Measurements from ENCODE around the gene NCS1.

The NCS1 gene

DNA sequence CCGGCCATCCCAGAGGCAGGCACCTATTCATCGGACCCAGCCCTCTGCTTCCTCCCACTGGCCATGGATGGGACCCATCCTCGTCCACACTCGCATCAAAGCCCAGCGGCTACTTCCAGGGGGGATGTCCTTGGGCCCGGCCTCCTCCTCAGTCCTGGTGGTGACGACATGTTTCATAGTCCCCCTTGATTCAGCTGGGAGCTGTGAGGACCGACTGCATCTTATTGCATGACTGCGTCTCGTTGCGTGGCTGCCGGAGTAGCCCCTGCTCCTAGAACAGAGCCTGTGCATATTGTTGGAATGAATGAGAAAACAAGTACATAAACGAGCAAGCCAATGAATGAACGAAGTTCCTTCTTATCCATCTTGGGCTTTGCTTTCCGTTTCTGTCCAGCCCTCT, 12.8 kb downstream of the NCS1 start:
- H2BK5ac ChIP-seq (ENCODE audit: low read length): no peak overlapping the region
- no peak overlapping the region for H3K4me2 ChIP-seq (ENCODE audit: low read length)
- no peaks in the 10 kb centered on the region for H3K36me3 ChIP-seq (ENCODE audit: control insufficient read depth, insufficient read depth, low read length)
- DNase-seq: peak; percentile 46
- no peak overlapping the region for H2BK120ac ChIP-seq (ENCODE audit: low read depth, low read length)
- no CpG with 5 or more reads among the region's 15 CpGs for WGBS (ENCODE audit: extremely low coverage, insufficient coverage, low lambda C conversion rate)
- H3K27me3 ChIP-seq (ENCODE audit: insufficient read depth, low read length, poor library complexity): no peaks in the 10 kb centered on the region
- H3K79me1 ChIP-seq (ENCODE audit: low read length): peaks cover 20% of the 10 kb centered on the region
- H3K4me3 ChIP-seq (ENCODE audit: low read length): no peak overlapping the region
- no peak overlapping the region for H2AK5ac ChIP-seq (ENCODE audit: low read length)
- no peak overlapping the region for H4K8ac ChIP-seq (ENCODE audit: low read depth, low read length)
- H4K5ac ChIP-seq (ENCODE audit: low read length): no peak overlapping the region
- peaks cover 7% of the 10 kb centered on the region for H3K4me1 ChIP-seq (ENCODE audit: control insufficient read depth, low read depth, low read length)
- no peak overlapping the region for H3K9ac ChIP-seq (ENCODE audit: low read length)
- no peak overlapping the region for H3K4ac ChIP-seq (ENCODE audit: low read depth, low read length)
- no peak overlapping the region for H3K23ac ChIP-seq (ENCODE audit: low read length)
- no peak overlapping the region for H3K27ac ChIP-seq (ENCODE audit: low read depth, low read length)
- H3K18ac ChIP-seq (ENCODE audit: low read length): no peak overlapping the region
- peaks cover 30% of the 10 kb centered on the region for H3K79me2 ChIP-seq (ENCODE audit: control insufficient read depth, insufficient read depth, low read length)
- H3K56ac ChIP-seq (ENCODE audit: low read length): no peak overlapping the region
- H2BK15ac ChIP-seq (replicated peaks; ENCODE audit: low read depth): no peak overlapping the region

DNA sequence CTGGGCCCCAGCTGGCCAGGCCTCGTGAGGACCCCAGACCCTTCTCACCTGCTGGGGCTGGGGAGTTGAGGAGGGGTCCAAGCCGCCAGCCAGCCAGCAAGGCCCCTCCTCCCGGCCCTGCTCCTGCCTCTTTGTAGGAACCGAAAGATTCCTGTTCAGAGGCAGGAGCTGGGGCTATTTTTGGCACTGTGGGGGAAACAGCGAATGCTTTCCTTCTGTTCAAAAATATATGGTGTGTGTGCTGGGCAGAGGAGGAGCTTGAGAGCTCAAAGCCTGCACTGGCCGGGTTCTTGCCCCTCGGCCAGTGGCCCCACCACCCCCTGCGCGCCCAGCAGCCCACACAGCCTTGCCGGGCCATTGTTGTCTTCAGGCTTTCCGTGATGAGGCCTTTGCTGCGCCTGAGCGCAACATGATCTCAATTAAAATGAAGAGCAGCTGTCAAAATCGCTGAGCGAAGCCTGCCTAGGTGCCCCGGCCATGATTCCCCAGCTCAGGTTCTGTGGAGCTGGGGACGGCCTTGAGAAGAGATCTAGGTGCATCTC, 13.4 kb downstream of the NCS1 start:
- Histone ChIP-seq H2BK15ac (replicated peaks; ENCODE audit: low read depth) (no peak overlapping the region), H3K4me3 (ENCODE audit: low read length) (no peak overlapping the region)
- no CpG with 5 or more reads among the region's 17 CpGs for WGBS (ENCODE audit: extremely low coverage, insufficient coverage, low lambda C conversion rate)

DNA sequence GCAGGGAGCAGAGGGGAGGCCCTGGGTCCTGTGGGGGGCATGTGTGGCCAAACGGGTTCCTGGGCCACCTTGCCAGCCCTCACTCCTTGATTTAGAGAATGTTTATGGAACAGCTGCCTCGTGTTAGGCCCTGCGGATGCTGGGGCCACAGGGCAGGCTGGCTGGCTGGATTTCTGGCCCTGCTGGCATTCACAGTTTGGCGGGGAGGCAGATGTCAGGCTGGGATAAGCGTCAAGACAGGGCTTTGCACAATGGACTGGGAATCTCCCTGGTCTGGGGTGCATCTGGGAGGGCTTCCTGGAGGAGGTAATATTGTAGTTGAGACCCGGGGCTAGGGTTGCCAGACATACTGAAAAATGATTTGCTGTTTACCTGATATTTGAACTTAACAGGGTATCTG, 13.8 kb downstream of the NCS1 start:
- H2BK15ac ChIP-seq (replicated peaks; ENCODE audit: low read depth): no peak overlapping the region
- DNase-seq: no peak

More for the DNA sequence above, 13.4 kb downstream of the NCS1 start:
- peaks cover 7% of the 10 kb centered on the region for H3K4me1 ChIP-seq (ENCODE audit: control insufficient read depth, low read depth, low read length)
- no peak overlapping the region for H2AK5ac ChIP-seq (ENCODE audit: low read length)
- H3K27me3 ChIP-seq (ENCODE audit: insufficient read depth, low read length, poor library complexity): no peaks in the 10 kb centered on the region
- no peaks in the 10 kb centered on the region for H3K36me3 ChIP-seq (ENCODE audit: control insufficient read depth, insufficient read depth, low read length)
- no peak for DNase-seq
- H4K5ac ChIP-seq (ENCODE audit: low read length): no peak overlapping the region
- no peak overlapping the region for H3K56ac ChIP-seq (ENCODE audit: low read length)
- H3K23ac ChIP-seq (ENCODE audit: low read length): no peak overlapping the region
- H3K18ac ChIP-seq (ENCODE audit: low read length): no peak overlapping the region
- no peak overlapping the region for H3K4ac ChIP-seq (ENCODE audit: low read depth, low read length)
- H2BK5ac ChIP-seq (ENCODE audit: low read length): no peak overlapping the region
- no peak overlapping the region for H3K27ac ChIP-seq (ENCODE audit: low read depth, low read length)
- H2BK120ac ChIP-seq (ENCODE audit: low read depth, low read length): no peak overlapping the region
- no peak overlapping the region for H3K9ac ChIP-seq (ENCODE audit: low read length)
- H3K79me2 ChIP-seq (ENCODE audit: control insufficient read depth, insufficient read depth, low read length): peaks cover 29% of the 10 kb centered on the region
- H3K4me2 ChIP-seq (ENCODE audit: low read length): no peak overlapping the region
- peaks cover 18% of the 10 kb centered on the region for H3K79me1 ChIP-seq (ENCODE audit: low read length)
- no peak overlapping the region for H4K8ac ChIP-seq (ENCODE audit: low read depth, low read length)

DNA sequence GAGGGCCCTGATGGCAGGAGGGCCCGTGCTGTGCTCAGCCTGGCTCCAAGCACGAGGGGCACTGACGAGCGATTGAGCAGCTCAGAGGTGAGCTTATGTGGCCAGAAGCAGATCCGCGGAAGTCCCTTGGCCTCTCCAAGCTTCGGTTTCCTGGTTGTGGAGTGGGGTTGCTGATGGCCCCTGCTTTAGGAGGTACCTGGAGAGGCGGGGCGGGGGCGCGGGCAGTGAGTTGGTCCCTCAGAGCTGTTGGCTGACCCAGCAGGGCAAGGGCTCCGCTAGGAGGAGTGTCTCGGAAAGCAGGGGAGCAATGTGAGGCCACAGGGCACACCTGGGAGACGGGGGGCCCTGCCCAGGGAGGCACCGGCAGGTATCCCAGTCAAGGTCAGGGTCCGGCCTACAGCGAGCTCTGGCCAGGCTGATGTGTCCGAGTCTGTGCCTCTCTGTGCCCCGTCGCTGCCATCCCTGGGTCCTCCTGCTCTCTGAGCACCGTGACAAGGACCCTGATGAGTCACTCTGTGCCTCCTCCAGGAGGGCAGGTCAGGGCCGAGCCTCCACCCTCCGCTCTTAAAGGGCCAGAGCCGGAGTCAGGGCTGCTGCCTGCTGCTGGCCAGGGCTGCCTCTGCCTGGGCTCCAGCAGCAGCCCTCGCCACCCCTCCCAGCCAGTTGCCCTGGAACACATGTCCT, 14.8 kb downstream of the NCS1 start:
- Histone ChIP-seq H3K27ac (ENCODE audit: low read depth, low read length) (peak overlapping the region; percentile 21), H3K4me1 (ENCODE audit: control insufficient read depth, low read depth, low read length) (peaks cover 7% of the 10 kb centered on the region), H3K56ac (ENCODE audit: low read length) (peak overlapping the region; percentile 56), H4K5ac (ENCODE audit: low read length) (no peak overlapping the region), H2BK15ac (replicated peaks; ENCODE audit: low read depth) (no peak overlapping the region), H3K23ac (ENCODE audit: low read length) (no peak overlapping the region), H3K18ac (ENCODE audit: low read length) (no peak overlapping the region), H3K27me3 (ENCODE audit: insufficient read depth, low read length, poor library complexity) (no peaks in the 10 kb centered on the region), H3K79me2 (ENCODE audit: control insufficient read depth, insufficient read depth, low read length) (peaks cover 36% of the 10 kb centered on the region), H3K79me1 (ENCODE audit: low read length) (peaks cover 19% of the 10 kb centered on the region), H3K4ac (ENCODE audit: low read depth, low read length) (no peak overlapping the region), H3K36me3 (ENCODE audit: control insufficient read depth, insufficient read depth, low read length) (no peaks in the 10 kb centered on the region), H2AK5ac (ENCODE audit: low read length) (no peak overlapping the region), H3K4me3 (ENCODE audit: low read length) (no peak overlapping the region), H3K9ac (ENCODE audit: low read length) (peak overlapping the region; percentile 42), H4K8ac (ENCODE audit: low read depth, low read length) (no peak overlapping the region), H3K4me2 (ENCODE audit: low read length) (no peak overlapping the region), H2BK5ac (ENCODE audit: low read length) (no peak overlapping the region), H2BK120ac (ENCODE audit: low read depth, low read length) (no peak overlapping the region)
- peak; percentile 91 for DNase-seq
- WGBS (ENCODE audit: extremely low coverage, insufficient coverage, low lambda C conversion rate): no CpG with 5 or more reads among the region's 25 CpGs

More for the DNA sequence above, 13.8 kb downstream of the NCS1 start:
- Histone ChIP-seq H3K4me3 (ENCODE audit: low read length) (no peak overlapping the region), H4K8ac (ENCODE audit: low read depth, low read length) (no peak overlapping the region), H3K27me3 (ENCODE audit: insufficient read depth, low read length, poor library complexity) (no peaks in the 10 kb centered on the region), H3K9ac (ENCODE audit: low read length) (no peak overlapping the region), H2BK120ac (ENCODE audit: low read depth, low read length) (no peak overlapping the region), H3K4me1 (ENCODE audit: control insufficient read depth, low read depth, low read length) (peaks cover 7% of the 10 kb centered on the region), H3K36me3 (ENCODE audit: control insufficient read depth, insufficient read depth, low read length) (no peaks in the 10 kb centered on the region), H2AK5ac (ENCODE audit: low read length) (no peak overlapping the region), H3K79me1 (ENCODE audit: low read length) (peaks cover 19% of the 10 kb centered on the region), H3K56ac (ENCODE audit: low read length) (no peak overlapping the region), H3K23ac (ENCODE audit: low read length) (no peak overlapping the region), H3K4ac (ENCODE audit: low read depth, low read length) (no peak overlapping the region), H3K18ac (ENCODE audit: low read length) (no peak overlapping the region), H3K27ac (ENCODE audit: low read depth, low read length) (no peak overlapping the region), H3K4me2 (ENCODE audit: low read length) (no peak overlapping the region), H4K5ac (ENCODE audit: low read length) (no peak overlapping the region), H3K79me2 (ENCODE audit: control insufficient read depth, insufficient read depth, low read length) (peaks cover 34% of the 10 kb centered on the region), H2BK5ac (ENCODE audit: low read length) (no peak overlapping the region)
- WGBS (ENCODE audit: extremely low coverage, insufficient coverage, low lambda C conversion rate): no CpG with 5 or more reads among the region's 6 CpGs

DNA sequence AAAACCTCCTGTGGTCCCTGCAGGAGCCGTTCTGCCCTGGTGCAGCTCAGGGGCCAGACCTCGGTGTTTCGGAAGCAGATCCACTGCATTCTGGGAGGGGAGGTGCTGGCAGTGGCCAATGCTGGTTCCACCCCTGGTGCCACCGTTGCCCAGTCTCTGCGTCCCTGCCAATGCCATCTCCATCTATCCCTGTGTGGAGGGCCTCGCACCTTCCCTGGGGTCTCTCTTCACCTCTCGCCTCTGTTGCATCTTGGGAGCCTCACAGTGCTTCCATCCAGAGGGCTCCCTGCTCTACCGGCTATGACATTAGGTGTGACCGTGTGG, 15.3 kb downstream of the NCS1 start:
- no peak overlapping the region for H3K9ac ChIP-seq (ENCODE audit: low read length)
- H3K23ac ChIP-seq (ENCODE audit: low read length): no peak overlapping the region
- peaks cover 7% of the 10 kb centered on the region for H3K4me1 ChIP-seq (ENCODE audit: control insufficient read depth, low read depth, low read length)
- H2BK15ac ChIP-seq (replicated peaks; ENCODE audit: low read depth): no peak overlapping the region
- no peaks in the 10 kb centered on the region for H3K36me3 ChIP-seq (ENCODE audit: control insufficient read depth, insufficient read depth, low read length)
- H3K27ac ChIP-seq (ENCODE audit: low read depth, low read length): no peak overlapping the region
- H2BK120ac ChIP-seq (ENCODE audit: low read depth, low read length): no peak overlapping the region
- peaks cover 39% of the 10 kb centered on the region for H3K79me2 ChIP-seq (ENCODE audit: control insufficient read depth, insufficient read depth, low read length)
- H3K56ac ChIP-seq (ENCODE audit: low read length): no peak overlapping the region
- no CpG with 5 or more reads among the region's 9 CpGs for WGBS (ENCODE audit: extremely low coverage, insufficient coverage, low lambda C conversion rate)
- no peak overlapping the region for H4K8ac ChIP-seq (ENCODE audit: low read depth, low read length)
- peaks cover 19% of the 10 kb centered on the region for H3K79me1 ChIP-seq (ENCODE audit: low read length)
- H4K5ac ChIP-seq (ENCODE audit: low read length): no peak overlapping the region
- H3K27me3 ChIP-seq (ENCODE audit: insufficient read depth, low read length, poor library complexity): no peaks in the 10 kb centered on the region
- no peak overlapping the region for H2AK5ac ChIP-seq (ENCODE audit: low read length)
- no peak overlapping the region for H2BK5ac ChIP-seq (ENCODE audit: low read length)
- no peak overlapping the region for H3K18ac ChIP-seq (ENCODE audit: low read length)
- no peak overlapping the region for H3K4me3 ChIP-seq (ENCODE audit: low read length)
- no peak overlapping the region for H3K4ac ChIP-seq (ENCODE audit: low read depth, low read length)
- no peak overlapping the region for H3K4me2 ChIP-seq (ENCODE audit: low read length)
- DNase-seq: no peak
